Measurements from ENCODE around the gene AGR2. TPM values are rescaled to one million over a fixed set of nuclear protein-coding genes. Genes with fewer than 3 reads are reported as not detected.

Gene AGR2
- total and polyA plus RNA-seq, 2 of the 4 experiments (the other 2 are of a cell fraction): not detected

DNA sequence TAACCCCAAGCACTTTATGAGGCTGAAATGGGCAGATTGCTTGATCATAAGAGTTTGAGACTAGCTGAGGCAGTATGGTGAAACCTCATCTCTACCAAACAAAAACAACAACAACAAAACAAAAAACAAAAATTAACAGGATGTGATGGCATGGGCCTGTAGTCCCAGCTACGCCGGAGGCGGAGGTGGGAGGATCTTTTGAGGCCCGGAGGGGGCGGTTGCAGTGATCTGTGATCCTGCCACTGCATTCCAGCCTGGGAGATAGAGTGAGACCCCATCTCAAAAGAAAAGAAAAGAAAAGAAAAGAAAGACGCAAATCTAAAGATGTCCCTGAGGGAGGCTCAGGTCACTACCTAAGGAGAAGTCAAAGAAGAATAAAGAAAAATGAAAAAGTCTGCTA, 35.3 kb upstream of the AGR2 start:
- Histone ChIP-seq H2BK15ac (ENCODE audit: low read depth, low read length) (no peak overlapping the region), H3K23ac (ENCODE audit: low read depth, low read length) (no peak overlapping the region), H4K20me1 (ENCODE audit: insufficient read depth, low read length) (no peaks in the 10 kb centered on the region), H3K56ac (ENCODE audit: extremely low read depth, insufficient read depth, low read length) (no peak overlapping the region), H3K27ac (ENCODE audit: insufficient read depth, low read length) (peak overlapping the region; percentile 32; the same call in 1 of the 2 replicates), H3K4me1 (ENCODE audit: control insufficient read depth, insufficient read depth, low read length) (peaks cover 9% of the 10 kb centered on the region), H4K8ac (ENCODE audit: low read depth in 2 of 2, low read length in 2 of 2) (0 out of 4 replicates have a peak overlapping the region, but pooled peaks of 1 of the 2 experiments have one; percentile 0), H3K9me3 (ENCODE audit: control insufficient read depth, insufficient read depth, low read length) (no peaks in the 10 kb centered on the region), H2AK5ac (ENCODE audit: low read depth, low read length) (no peak overlapping the region), H3K4me3 (ENCODE audit: insufficient read depth, low read depth, low read length) (no peak overlapping the region), H4K91ac (ENCODE audit: insufficient read depth, low read depth, low read length) (no peak overlapping the region), H2BK5ac (ENCODE audit: low read depth, low read length, poor library complexity, severe bottlenecking) (peak overlapping the region; percentile 18), H3K79me1 (ENCODE audit: low read depth in 1 of 2, low read length in 2 of 2) (no peaks in the 10 kb centered on the region), H3K18ac (ENCODE audit: low read depth, low read length) (peak overlapping the region; percentile 87; the same call in 1 of the 2 replicates), H3K14ac (replicated peaks; ENCODE audit: low read depth, low read length) (no peak overlapping the region; the same call in 1 of the 2 replicates), H3K9me1 (ENCODE audit: insufficient read depth, low read length) (no peaks in the 10 kb centered on the region), H3K27me3 (ENCODE audit: control insufficient read depth, insufficient read depth, low read length) (no peaks in the 10 kb centered on the region; the same call in 1 of the 2 replicates), H3K4me2 (ENCODE audit: low read depth, low read length) (peak overlapping the region; percentile 60), H2AK9ac (replicated peaks; ENCODE audit: low read depth, low read length, poor library complexity) (no peak overlapping the region), H3K4ac (ENCODE audit: low read depth, low read length) (peak overlapping the region; percentile 4; the same call in 1 of the 2 replicates), H4K5ac (ENCODE audit: low read depth, low read length) (peak overlapping the region; percentile 87), H3K36me3 (ENCODE audit: control insufficient read depth, insufficient read depth, low read length) (no peaks in the 10 kb centered on the region), H2BK20ac (ENCODE audit: low read depth, low read length) (peak overlapping the region; percentile 35; the same call in 1 of the 2 replicates), H2BK120ac (ENCODE audit: low read depth, low read length) (peak overlapping the region; percentile 15), H2AFZ (replicated peaks; ENCODE audit: low read length, poor library complexity) (no peak overlapping the region), H3K9ac (ENCODE audit: low read depth, low read length) (no peak overlapping the region)
- POLR2A ChIA-PET (ENCODE audit: unreplicated experiment): no interaction called here
- ATAC-seq (ENCODE audit: low read depth) (no peak), DNase-seq (no peak)
- WGBS, 2 experiments (ENCODE audit: extremely low coverage in 2 of 2, insufficient read length in 1 of 2): no CpG with 5 or more reads among the region's 6 CpGs
- TF ChIP-seq RFX5 (IDR thresholded peaks at IDR 0.05; ENCODE audit: low read depth, low read length): no peak
- TF ChIP-seq NFE2L2 (IDR thresholded peaks at IDR 0.05; ENCODE audit: low read depth, low read length): no peak
- TF ChIP-seq BHLHE40 (IDR thresholded peaks at IDR 0.05; ENCODE audit: low read depth, low read length): no peak
- no peak for TF ChIP-seq MAFK (IDR thresholded peaks at IDR 0.05; ENCODE audit: low read depth, low read length)
- no peak for TF ChIP-seq MXI1 (IDR thresholded peaks at IDR 0.05; ENCODE audit: borderline replicate concordance, low read depth, low read length)
- TF ChIP-seq CEBPB (IDR thresholded peaks at IDR 0.05; ENCODE audit: low read depth, low read length): no peak
- no peak for TF ChIP-seq MAZ (IDR thresholded peaks at IDR 0.05; ENCODE audit: borderline replicate concordance, low read depth, low read length)
- TF ChIP-seq USF2 (IDR thresholded peaks at IDR 0.05; ENCODE audit: low read depth, low read length): no peak
- TF ChIP-seq RAD21 (IDR thresholded peaks at IDR 0.05; ENCODE audit: low read length): no peak
- TF ChIP-seq, protein P1, sequence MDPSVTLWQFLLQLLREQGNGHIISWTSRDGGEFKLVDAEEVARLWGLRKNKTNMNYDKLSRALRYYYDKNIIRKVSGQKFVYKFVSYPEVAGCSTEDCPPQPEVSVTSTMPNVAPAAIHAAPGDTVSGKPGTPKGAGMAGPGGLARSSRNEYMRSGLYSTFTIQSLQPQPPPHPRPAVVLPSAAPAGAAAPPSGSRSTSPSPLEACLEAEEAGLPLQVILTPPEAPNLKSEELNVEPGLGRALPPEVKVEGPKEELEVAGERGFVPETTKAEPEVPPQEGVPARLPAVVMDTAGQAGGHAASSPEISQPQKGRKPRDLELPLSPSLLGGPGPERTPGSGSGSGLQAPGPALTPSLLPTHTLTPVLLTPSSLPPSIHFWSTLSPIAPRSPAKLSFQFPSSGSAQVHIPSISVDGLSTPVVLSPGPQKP (IDR thresholded peaks at IDR 0.05; ENCODE audit: borderline replicate concordance, low read depth, low read length): no peak
- no peak for TF ChIP-seq CHD1 (IDR thresholded peaks at IDR 0.05; ENCODE audit: low read depth, low read length)
- TF ChIP-seq FOS (IDR thresholded peaks at IDR 0.05; ENCODE audit: low read depth, low read length): no peak
- TF ChIP-seq SMC3 (IDR thresholded peaks at IDR 0.05; ENCODE audit: low read depth, low read length): no peak
- no peak for TF ChIP-seq POLR2A (IDR thresholded peaks at IDR 0.05; ENCODE audit: low read depth, low read length)
- TF ChIP-seq, protein P2, sequence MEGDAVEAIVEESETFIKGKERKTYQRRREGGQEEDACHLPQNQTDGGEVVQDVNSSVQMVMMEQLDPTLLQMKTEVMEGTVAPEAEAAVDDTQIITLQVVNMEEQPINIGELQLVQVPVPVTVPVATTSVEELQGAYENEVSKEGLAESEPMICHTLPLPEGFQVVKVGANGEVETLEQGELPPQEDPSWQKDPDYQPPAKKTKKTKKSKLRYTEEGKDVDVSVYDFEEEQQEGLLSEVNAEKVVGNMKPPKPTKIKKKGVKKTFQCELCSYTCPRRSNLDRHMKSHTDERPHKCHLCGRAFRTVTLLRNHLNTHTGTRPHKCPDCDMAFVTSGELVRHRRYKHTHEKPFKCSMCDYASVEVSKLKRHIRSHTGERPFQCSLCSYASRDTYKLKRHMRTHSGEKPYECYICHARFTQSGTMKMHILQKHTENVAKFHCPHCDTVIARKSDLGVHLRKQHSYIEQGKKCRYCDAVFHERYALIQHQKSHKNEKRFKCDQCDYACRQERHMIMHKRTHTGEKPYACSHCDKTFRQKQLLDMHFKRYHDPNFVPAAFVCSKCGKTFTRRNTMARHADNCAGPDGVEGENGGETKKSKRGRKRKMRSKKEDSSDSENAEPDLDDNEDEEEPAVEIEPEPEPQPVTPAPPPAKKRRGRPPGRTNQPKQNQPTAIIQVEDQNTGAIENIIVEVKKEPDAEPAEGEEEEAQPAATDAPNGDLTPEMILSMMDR (conservative IDR thresholded peaks at IDR 0.05; ENCODE audit: low read depth, low read length): no peak
- CTCF ChIA-PET: no interaction called here
- dilution Hi-C loops (cut with HindIII; ENCODE audit: low sequenced_read_pairs, unreplicated experiment) (no loop called here), intact Hi-C loops (cut with micrococcal nuclease) (no loop called here), in situ Hi-C loops (cut with MboI; ENCODE audit: low sequenced_read_pairs) (no loop called here)
- BruUV-seq (replicated peaks): no TSS peak
